ENCODE measurements around the gene ZNF708. TPM values are rescaled to one million over a fixed set of nuclear protein-coding genes. Genes with fewer than 3 reads are reported as not detected.
"Not testable (repeated sequence)": the region's sequence is repeated elsewhere in the genome, so short reads cannot be mapped to it uniquely, and the experiment has no call there.

ZNF708 gene
- total RNA-seq, 1 donor from 2014 or later = 17.0 TPM

DNA sequence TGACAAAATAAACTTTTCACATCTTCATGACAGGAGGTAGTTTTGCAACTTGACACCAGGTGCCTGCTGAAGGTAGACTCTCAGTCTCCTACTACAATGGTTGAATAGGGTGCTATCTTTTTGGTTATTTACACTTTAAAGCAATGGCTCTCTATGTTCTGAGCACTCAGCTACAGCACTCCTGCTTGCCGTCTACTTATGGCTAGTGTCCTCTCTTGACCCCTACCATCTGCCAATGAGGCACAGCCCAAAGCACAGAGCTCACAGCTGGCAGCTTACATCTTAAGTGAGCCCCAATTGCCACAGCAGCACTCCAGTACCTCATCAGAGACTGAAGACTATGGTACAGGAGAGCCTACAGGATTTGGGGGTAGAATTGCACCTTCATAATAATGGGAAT lies 11.4 kb downstream of the ZNF708 start:
- H3K4me1 ChIP-seq = no peaks in the 10 kb centered on the region
- peaks cover 5% of the 10 kb centered on the region for H3K36me3 ChIP-seq
- peaks cover 14% of the 10 kb centered on the region for H3K9me3 ChIP-seq
- no peaks in the 10 kb centered on the region for H3K27me3 ChIP-seq (ENCODE audit: low read depth)
- no peak overlapping the region for H3K4me3 ChIP-seq
- intact Hi-C loops (cut with DNase I) = no loop called here
- ATAC-seq = no peak
- TF ChIP-seq, protein P1, sequence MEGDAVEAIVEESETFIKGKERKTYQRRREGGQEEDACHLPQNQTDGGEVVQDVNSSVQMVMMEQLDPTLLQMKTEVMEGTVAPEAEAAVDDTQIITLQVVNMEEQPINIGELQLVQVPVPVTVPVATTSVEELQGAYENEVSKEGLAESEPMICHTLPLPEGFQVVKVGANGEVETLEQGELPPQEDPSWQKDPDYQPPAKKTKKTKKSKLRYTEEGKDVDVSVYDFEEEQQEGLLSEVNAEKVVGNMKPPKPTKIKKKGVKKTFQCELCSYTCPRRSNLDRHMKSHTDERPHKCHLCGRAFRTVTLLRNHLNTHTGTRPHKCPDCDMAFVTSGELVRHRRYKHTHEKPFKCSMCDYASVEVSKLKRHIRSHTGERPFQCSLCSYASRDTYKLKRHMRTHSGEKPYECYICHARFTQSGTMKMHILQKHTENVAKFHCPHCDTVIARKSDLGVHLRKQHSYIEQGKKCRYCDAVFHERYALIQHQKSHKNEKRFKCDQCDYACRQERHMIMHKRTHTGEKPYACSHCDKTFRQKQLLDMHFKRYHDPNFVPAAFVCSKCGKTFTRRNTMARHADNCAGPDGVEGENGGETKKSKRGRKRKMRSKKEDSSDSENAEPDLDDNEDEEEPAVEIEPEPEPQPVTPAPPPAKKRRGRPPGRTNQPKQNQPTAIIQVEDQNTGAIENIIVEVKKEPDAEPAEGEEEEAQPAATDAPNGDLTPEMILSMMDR (IDR thresholded peaks at IDR 0.05) = no peak
- H3K27ac ChIP-seq = no peak overlapping the region
- no peak for DNase-seq

DNA sequence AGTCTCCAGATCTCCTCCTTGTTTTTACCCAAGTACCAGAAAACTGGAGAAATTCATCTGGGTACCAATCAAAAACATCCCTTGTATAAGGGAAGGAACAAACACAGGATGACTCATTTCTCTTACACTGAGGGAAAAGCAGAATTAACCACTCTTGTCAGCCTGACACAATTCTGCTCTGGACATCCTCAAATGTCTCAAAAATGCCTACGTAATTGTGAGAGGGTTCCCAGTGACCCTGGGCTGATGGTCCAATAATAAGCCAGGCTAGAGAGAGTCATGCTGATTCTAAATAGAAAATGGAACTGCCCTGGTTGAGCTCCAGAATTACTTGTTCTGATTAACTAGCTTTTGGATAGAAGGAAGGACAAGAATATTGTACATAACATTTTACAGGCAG lies 14.5 kb downstream of the ZNF708 start:
- TF ChIP-seq, protein P1 (IDR thresholded peaks at IDR 0.05) = no peak
- Histone ChIP-seq H3K4me3 (no peak overlapping the region), H3K27me3 (ENCODE audit: low read depth) (no peaks in the 10 kb centered on the region), H3K27ac (no peak overlapping the region), H3K9me3 (peaks cover 10% of the 10 kb centered on the region), H3K4me1 (no peaks in the 10 kb centered on the region), H3K36me3 (peaks cover 13% of the 10 kb centered on the region)
- ATAC-seq = no peak
- DNase-seq = no peak
- intact Hi-C loops (cut with DNase I) = no loop called here

DNA sequence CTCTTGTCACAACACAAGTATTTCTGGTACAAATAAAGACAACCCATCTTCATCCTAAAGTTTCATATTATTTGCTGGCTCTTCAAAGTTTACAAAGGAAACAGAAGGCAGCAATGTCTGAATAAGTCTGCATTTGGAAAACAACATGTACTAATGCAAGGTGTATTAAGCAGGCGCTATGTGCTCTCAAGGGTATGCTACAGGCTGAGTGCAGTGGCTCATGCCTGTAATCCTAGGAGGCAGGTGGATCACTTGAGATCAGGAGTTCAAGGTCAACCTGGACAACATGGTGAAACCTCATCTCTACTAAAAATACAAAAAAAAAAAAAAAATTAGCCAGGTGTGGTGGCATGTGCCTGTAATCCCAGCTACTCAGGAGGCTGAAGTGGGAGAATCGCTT lies 16.4 kb downstream of the ZNF708 start:
- H3K36me3 ChIP-seq = peaks cover 29% of the 10 kb centered on the region
- DNase-seq; H3K27me3 ChIP-seq (ENCODE audit: low read depth); H3K27ac ChIP-seq; H3K9me3 ChIP-seq; H3K4me1 ChIP-seq; intact Hi-C loops (cut with DNase I); ATAC-seq; H3K4me3 ChIP-seq: not testable (repeated sequence)

DNA sequence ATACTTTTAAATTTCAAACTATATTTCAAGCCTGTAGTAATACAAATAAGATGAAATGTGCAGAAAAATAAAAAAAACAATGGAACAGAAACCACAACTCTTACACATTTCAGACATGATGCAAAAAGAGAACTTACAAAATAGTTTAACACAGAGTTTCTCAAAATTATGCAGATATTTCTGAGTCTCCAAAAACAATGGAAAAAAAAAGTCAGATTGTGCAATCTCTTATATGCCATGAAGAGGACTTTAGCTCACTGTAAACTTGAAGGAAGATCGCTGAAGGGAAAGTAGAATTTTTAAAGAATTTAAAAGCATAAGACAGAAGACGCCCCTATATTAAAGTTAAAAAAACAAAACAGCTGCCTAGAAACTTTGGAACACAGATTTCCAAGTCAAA lies 20.4 kb downstream of the ZNF708 start:
- Histone ChIP-seq H3K27me3 (ENCODE audit: low read depth) (no peaks in the 10 kb centered on the region), H3K36me3 (peaks cover 61% of the 10 kb centered on the region), H3K4me3 (no peak overlapping the region), H3K9me3 (no peaks in the 10 kb centered on the region), H3K27ac (no peak overlapping the region), H3K4me1 (no peaks in the 10 kb centered on the region)
- ATAC-seq (no peak), DNase-seq (no peak)
- TF ChIP-seq, protein P1 (IDR thresholded peaks at IDR 0.05) = no peak
- intact Hi-C loops (cut with DNase I) = no loop called here

DNA sequence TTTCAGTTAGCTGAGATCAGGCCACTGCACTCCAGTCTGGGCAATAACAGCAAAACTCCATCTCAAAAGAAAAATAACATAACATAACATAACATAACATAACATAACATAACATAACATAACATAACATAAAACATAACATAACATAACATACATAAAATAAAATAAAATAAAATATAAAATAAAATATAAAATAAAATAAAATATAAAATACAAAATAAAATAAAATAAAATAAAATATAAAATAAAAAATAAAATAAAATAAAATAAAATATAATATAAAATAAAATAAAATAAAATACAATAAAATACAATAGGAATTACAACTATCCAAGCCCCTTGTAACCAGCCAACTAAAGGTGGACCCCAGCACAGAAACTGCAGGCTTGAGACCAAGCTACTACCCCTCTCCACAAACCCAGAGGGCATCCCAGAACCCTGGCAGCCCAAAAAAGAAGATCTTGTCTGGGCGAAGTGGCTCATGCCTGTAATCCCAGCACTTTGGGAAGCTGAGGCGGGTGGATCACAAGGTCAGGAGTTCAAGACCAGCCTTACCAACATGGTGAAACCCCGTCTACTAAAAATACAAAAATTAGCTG lies 22.2 kb downstream of the ZNF708 start:
- H3K9me3 ChIP-seq; DNase-seq; intact Hi-C loops (cut with DNase I); H3K4me3 ChIP-seq; H3K4me1 ChIP-seq; ATAC-seq; H3K27ac ChIP-seq; H3K27me3 ChIP-seq (ENCODE audit: low read depth): not testable (repeated sequence)
- peaks cover 79% of the 10 kb centered on the region for H3K36me3 ChIP-seq

DNA sequence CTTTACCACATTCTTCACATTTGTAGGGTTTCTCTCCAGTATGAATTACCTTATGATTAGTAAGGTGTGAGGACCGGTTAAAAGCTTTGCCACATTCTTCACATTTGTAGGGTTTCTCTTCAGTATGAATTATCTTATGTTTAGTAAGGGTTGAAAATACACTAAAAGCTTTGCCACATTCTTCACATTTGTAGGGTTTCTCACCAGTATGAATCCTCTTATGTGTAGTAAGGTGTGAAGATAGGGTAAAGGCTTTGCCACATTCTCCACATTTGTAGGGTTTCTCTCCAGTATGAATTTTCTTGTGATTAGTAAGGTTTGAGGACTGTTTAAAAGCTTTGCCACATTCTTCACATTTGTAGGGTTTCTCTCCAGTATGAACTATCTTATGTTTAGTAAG lies 35.4 kb downstream of the ZNF708 start:
- H3K4me3 ChIP-seq; H3K27ac ChIP-seq; H3K4me1 ChIP-seq; DNase-seq; intact Hi-C loops (cut with DNase I); ATAC-seq; H3K27me3 ChIP-seq (ENCODE audit: low read depth): not testable (repeated sequence)
- peaks cover 35% of the 10 kb centered on the region for H3K36me3 ChIP-seq
- H3K9me3 ChIP-seq = peaks cover 79% of the 10 kb centered on the region

DNA sequence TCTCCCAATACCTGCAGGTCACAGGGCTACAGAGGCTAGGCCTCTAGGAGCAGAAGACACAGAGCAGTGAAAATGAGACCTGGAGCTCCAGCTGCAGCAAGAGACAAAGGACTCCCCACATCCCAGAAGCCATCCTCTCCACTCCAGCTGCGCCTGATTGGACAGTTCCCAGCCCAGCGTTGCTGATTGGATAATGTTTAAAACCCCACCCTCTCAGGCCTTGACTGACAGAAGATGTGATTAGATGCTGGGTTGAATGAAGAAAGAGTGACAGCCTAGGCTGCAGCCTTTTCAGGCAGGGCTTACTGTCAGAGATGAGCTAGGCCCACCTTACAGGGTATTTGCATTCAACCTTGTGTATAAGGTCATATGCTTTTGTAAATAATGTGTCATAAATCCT lies 59.4 kb downstream of the ZNF708 start:
- intact Hi-C loops (cut with DNase I) = no loop called here
- Histone ChIP-seq H3K9me3 (peaks cover 33% of the 10 kb centered on the region), H3K27me3 (ENCODE audit: low read depth) (no peaks in the 10 kb centered on the region), H3K27ac (no peak overlapping the region), H3K36me3 (no peaks in the 10 kb centered on the region), H3K4me3 (no peak overlapping the region), H3K4me1 (no peaks in the 10 kb centered on the region)
- DNase-seq (no peak), ATAC-seq (no peak)
- TF ChIP-seq, protein P1 (IDR thresholded peaks at IDR 0.05) = no peak
